DMS 273 treated with DMSO at 0.1 percent for 48 hours (cell line): ENCODE data around the gene LMF1.
"Not testable (repeated sequence)": the region's sequence is repeated elsewhere in the genome, so short reads cannot be mapped to it uniquely, and the experiment has no call there.

Experiments used
- DNase-seq: peaks from one replicate; lab custom pipeline; 2025; lab: John Stamatoyannopoulos, UW

The LMF1 gene

GRCh38 chr16:970386-970765, 408 bp downstream of the LMF1 start:
- DNase-seq, result no peak

- DNase-seq, result no peak
These were observed 1.0 kb downstream of the LMF1 start for GRCh38 chr16:969508-970385.

GRCh38 chr16:968620-969019, 2.2 kb downstream of the LMF1 start:
- no peak for DNase-seq

GRCh38 chr16:967546-968295, 3.1 kb downstream of the LMF1 start:
- DNase-seq, result no peak

- no peak for DNase-seq
These were observed 3.7 kb downstream of the LMF1 start for GRCh38 chr16:967077-967541.

- DNase-seq, result no peak
These were observed 4.3 kb downstream of the LMF1 start for GRCh38 chr16:966505-966904.

- no peak for DNase-seq
These were observed 4.7 kb downstream of the LMF1 start for GRCh38 chr16:966035-966434.

- DNase-seq, result no peak
These were observed 5.3 kb downstream of the LMF1 start for GRCh38 chr16:965487-965886.

GRCh38 chr16:965036-965395, 5.8 kb downstream of the LMF1 start:
- no peak for DNase-seq

GRCh38 chr16:964356-965035, 6.3 kb downstream of the LMF1 start:
- no peak for DNase-seq

- DNase-seq, result no peak
These were observed 6.9 kb downstream of the LMF1 start for GRCh38 chr16:963913-964312.

GRCh38 chr16:962901-963814, 7.6 kb downstream of the LMF1 start:
- DNase-seq, result no peak

GRCh38 chr16:962366-962765, 8.4 kb downstream of the LMF1 start:
- no peak for DNase-seq

GRCh38 chr16:959232-960040, 11.3 kb downstream of the LMF1 start:
- no peak for DNase-seq

GRCh38 chr16:955766-956165, 15.0 kb downstream of the LMF1 start:
- DNase-seq, result not testable (repeated sequence)

- DNase-seq, result not testable (repeated sequence)
These were observed 17.0 kb downstream of the LMF1 start for GRCh38 chr16:953818-954217.

GRCh38 chr16:952321-952720, 18.5 kb downstream of the LMF1 start:
- DNase-seq, result no peak

- no peak for DNase-seq
These were observed 19.0 kb downstream of the LMF1 start for GRCh38 chr16:951660-952301.

- DNase-seq, result not testable (repeated sequence)
These were observed 19.8 kb downstream of the LMF1 start for GRCh38 chr16:950733-951573.
